Activated CD8-positive, alpha-beta memory T cell treated with anti-CD3 and anti-CD28 coated beads, Interleukin-2, amount 10 ng/mL, durations not matched to agents 7 days and 5 days (primary cell): ENCODE measurements around the gene AADAC. TPM values are rescaled to one million over a fixed set of nuclear protein-coding genes. Genes with fewer than 3 reads are reported as not detected.
A peak's percentile ranks its signal among the peaks of the same experiment; 100 is the strongest.

ENCODE experiments used
- ATAC-seq: fragments of 150-1000 bp; cut with Tn5 transposase; one replicate; pipeline ENCODE4 v1.10.0; 2021; ENCODE audit warnings: moderate library complexity
- CTCF ChIA-PET: fragments of 350-600 bp; sonication (Branson Sonifier 250); formaldehyde crosslinking; loops from one replicate; lab custom pipeline; 2021; ENCODE audit warnings: antibody characterized with exemption; lab: Charles Lee
- DNase-seq: peaks from one replicate; pipeline ENCODE4 v3.0.0-alpha.2; 2020
- H3K27ac Mint-ChIP-seq: one replicate; pipeline ENCODE4 v1.8.0; 2021; ENCODE audit warnings: mild to moderate bottlenecking, mixed read lengths
- H3K27me3 Mint-ChIP-seq: one replicate; pipeline ENCODE4 v1.8.0; 2021; ENCODE audit warnings: mixed read lengths
- H3K36me3 Mint-ChIP-seq: one replicate; pipeline ENCODE4 v1.8.0; 2021; ENCODE audit warnings: mild to moderate bottlenecking, mixed read lengths
- H3K4me1 Mint-ChIP-seq: one replicate; pipeline ENCODE4 v1.8.0; 2021; ENCODE audit warnings: mixed read lengths
- H3K4me3 Mint-ChIP-seq: one replicate; pipeline ENCODE4 v1.8.0; 2021; ENCODE audit warnings: mild to moderate bottlenecking, moderate library complexity, mixed read lengths
- H3K9me3 Mint-ChIP-seq: one replicate; pipeline ENCODE4 v1.8.0; 2022; ENCODE audit warnings: low read depth, mixed read lengths
- total RNA-seq, 2 experiments: library from RNA; stranded (reverse); gene quantifications; one replicate each; pipeline ENCODE4 v1.2.3, GENCODE V29; 2021

AADAC gene
- total RNA-seq, 2 experiments from 2014 or later = not detected

DNA sequence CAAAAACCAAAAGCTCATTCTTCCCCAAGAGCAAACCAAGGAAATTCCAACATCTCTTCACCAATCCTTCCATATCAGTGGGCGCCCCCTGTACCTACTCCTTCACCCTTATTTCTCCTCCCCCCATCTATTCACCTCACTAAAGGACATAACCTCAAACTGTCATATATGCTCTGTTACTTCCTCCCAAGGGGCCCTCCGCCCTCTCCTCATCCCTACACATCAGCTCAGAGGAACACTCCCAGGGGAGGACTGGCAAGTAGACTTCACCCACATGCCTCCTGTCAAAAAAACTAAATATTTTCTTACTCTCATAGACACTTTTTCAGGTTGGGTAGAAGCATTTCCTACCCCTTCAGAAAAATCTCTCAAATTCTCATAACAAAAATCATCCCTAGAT, 2.4 kb upstream of the AADAC start:
- CTCF ChIA-PET = no interaction called here
- Mint-ChIP-seq H3K9me3 (peaks cover 7% of the 10 kb centered on the region), H3K27me3 (peaks cover 13% of the 10 kb centered on the region), H3K4me1 (no peaks in the 10 kb centered on the region), H3K36me3 (no peaks in the 10 kb centered on the region), H3K27ac (no peak overlapping the region), H3K4me3 (no peak overlapping the region)
- ATAC-seq (no peak), DNase-seq (no peak)

DNA sequence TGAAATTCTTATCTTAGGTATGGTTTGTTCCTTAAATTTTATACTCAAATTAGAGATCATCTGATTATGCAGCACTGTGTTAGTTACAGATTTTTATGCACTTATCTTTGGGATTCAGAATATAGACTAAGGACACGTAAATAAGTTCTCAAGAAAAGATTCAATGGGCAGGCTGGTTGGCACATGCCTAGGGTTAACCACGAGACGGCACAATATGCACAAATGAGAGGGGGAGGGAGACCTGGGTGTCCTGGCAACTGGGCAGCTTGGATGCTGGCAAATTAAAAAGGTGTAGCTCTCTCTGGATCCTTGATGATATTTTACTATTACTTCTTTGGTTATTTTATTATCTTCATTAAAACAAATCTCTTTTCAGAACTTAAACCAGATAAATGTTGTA, 672 bp downstream of the AADAC start:
- ATAC-seq (no peak), DNase-seq (no peak)
- H3K27ac Mint-ChIP-seq = no peak overlapping the region
- H3K36me3 Mint-ChIP-seq = no peaks in the 10 kb centered on the region
- CTCF ChIA-PET = no interaction called here
- peaks cover 26% of the 10 kb centered on the region for H3K27me3 Mint-ChIP-seq
- no peaks in the 10 kb centered on the region for H3K4me1 Mint-ChIP-seq
- H3K4me3 Mint-ChIP-seq = no peak overlapping the region
- H3K9me3 Mint-ChIP-seq = no peaks in the 10 kb centered on the region

DNA sequence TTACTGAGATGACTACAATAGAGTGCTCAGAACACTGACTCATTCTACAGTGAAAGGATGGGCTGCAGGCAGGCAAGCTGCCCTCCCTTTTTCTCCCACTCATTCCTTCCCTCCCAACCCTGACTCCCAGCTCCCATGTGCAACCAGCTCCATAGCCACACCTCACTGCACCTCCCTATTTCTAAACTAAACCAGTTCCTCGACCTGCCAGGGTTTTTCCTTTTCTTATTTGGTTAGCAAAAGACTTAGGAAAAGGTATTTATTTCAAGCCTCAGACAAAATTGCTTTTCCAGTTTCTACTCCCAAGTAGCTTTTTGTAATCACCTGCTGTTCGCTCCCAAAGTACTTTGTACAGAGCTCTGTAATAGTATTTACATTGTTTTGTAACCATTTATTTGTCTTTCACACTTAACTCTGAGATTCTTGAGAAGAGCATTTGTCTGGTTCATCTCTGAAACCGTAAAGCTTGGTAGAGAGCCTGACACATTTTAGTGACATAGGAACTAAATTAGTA, 2.2 kb downstream of the AADAC start:
- DNase-seq = no peak
- CTCF ChIA-PET = no interaction called here

GRCh38 chr3:151817473-151817872, 3.6 kb downstream of the AADAC start:
- no peak for ATAC-seq
- DNase-seq = no peak
- Mint-ChIP-seq H3K27me3 (peaks cover 26% of the 10 kb centered on the region), H3K9me3 (no peaks in the 10 kb centered on the region), H3K27ac (no peak overlapping the region), H3K36me3 (no peaks in the 10 kb centered on the region), H3K4me3 (no peak overlapping the region), H3K4me1 (no peaks in the 10 kb centered on the region)
- CTCF ChIA-PET = no interaction called here

More for the DNA sequence above, 2.2 kb downstream of the AADAC start:
- no peaks in the 10 kb centered on the region for H3K4me1 Mint-ChIP-seq
- H3K36me3 Mint-ChIP-seq = no peaks in the 10 kb centered on the region
- ATAC-seq = no peak
- no peaks in the 10 kb centered on the region for H3K9me3 Mint-ChIP-seq
- H3K27ac Mint-ChIP-seq = no peak overlapping the region
- no peak overlapping the region for H3K4me3 Mint-ChIP-seq
- H3K27me3 Mint-ChIP-seq = peaks cover 26% of the 10 kb centered on the region

GRCh38 chr3:151818361-151818760, 4.4 kb downstream of the AADAC start:
- peaks cover 26% of the 10 kb centered on the region for H3K27me3 Mint-ChIP-seq
- H3K4me3 Mint-ChIP-seq = no peak overlapping the region
- H3K36me3 Mint-ChIP-seq = no peaks in the 10 kb centered on the region
- no peaks in the 10 kb centered on the region for H3K9me3 Mint-ChIP-seq
- DNase-seq = no peak
- no peak overlapping the region for H3K27ac Mint-ChIP-seq
- no peaks in the 10 kb centered on the region for H3K4me1 Mint-ChIP-seq
- CTCF ChIA-PET = no interaction called here
- no peak for ATAC-seq

- Mint-ChIP-seq H3K4me3 (no peak overlapping the region), H3K27me3 (peaks cover 26% of the 10 kb centered on the region), H3K27ac (no peak overlapping the region), H3K4me1 (no peaks in the 10 kb centered on the region), H3K36me3 (no peaks in the 10 kb centered on the region), H3K9me3 (no peaks in the 10 kb centered on the region)
- CTCF ChIA-PET = interaction anchor here (0.7 kb wide), 1 partner anchor 252 kb away, joined by 5 read pairs; no protein-coding TSS in a partner anchor
- no peak for DNase-seq
- no peak for ATAC-seq
Observed at GRCh38 chr3:151819910-151820309, 6.0 kb downstream of the AADAC start.

DNA sequence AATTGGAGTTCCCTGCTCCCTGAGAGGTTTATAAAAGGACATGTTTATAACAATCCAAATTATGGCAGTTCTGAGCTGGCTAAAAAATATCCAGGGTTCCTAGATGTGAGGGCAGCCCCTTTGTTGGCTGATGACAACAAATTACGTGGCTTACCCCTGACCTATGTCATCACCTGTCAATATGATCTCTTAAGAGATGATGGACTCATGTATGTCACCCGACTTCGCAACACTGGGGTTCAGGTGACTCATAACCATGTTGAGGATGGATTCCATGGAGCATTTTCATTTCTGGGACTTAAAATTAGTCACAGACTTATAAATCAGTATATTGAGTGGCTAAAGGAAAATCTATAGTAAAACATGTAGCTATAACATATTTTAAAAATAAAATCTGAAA, 13.9 kb downstream of the AADAC start:
- Mint-ChIP-seq H3K4me1 (no peaks in the 10 kb centered on the region), H3K36me3 (no peaks in the 10 kb centered on the region), H3K9me3 (no peaks in the 10 kb centered on the region), H3K27ac (no peak overlapping the region), H3K4me3 (no peak overlapping the region), H3K27me3 (peaks cover 38% of the 10 kb centered on the region)
- DNase-seq = no peak
- ATAC-seq = no peak
- CTCF ChIA-PET = interaction anchor here (1.4 kb wide), 1 partner anchor 10 kb away, joined by 5 read pairs; no protein-coding TSS in a partner anchor

- Mint-ChIP-seq H3K9me3 (no peaks in the 10 kb centered on the region), H3K27me3 (peaks cover 43% of the 10 kb centered on the region), H3K36me3 (no peaks in the 10 kb centered on the region), H3K4me1 (no peaks in the 10 kb centered on the region), H3K27ac (no peak overlapping the region), H3K4me3 (no peak overlapping the region)
- no peak for ATAC-seq
- CTCF ChIA-PET = interaction anchor here (0.8 to 2.5 kb wide), 3 partner anchors 83 to 489 kb away, joined by 3 to 11 read pairs (median 9); no protein-coding TSS in a partner anchor
- no peak for DNase-seq
Observed at GRCh38 chr3:151835751-151836525, 22.0 kb downstream of the AADAC start.

- CTCF ChIA-PET = interaction anchor here (0.8 to 2.5 kb wide), 3 partner anchors 82 to 609 kb away, joined by 3 to 11 read pairs (median 9); no protein-coding TSS in a partner anchor
- Mint-ChIP-seq H3K36me3 (no peaks in the 10 kb centered on the region), H3K27ac (no peak overlapping the region), H3K4me1 (no peaks in the 10 kb centered on the region), H3K9me3 (no peaks in the 10 kb centered on the region), H3K4me3 (no peak overlapping the region), H3K27me3 (peaks cover 39% of the 10 kb centered on the region)
- ATAC-seq (no peak), DNase-seq (no peak)
Observed at GRCh38 chr3:151837057-151837456, 23.1 kb downstream of the AADAC start.

DNA sequence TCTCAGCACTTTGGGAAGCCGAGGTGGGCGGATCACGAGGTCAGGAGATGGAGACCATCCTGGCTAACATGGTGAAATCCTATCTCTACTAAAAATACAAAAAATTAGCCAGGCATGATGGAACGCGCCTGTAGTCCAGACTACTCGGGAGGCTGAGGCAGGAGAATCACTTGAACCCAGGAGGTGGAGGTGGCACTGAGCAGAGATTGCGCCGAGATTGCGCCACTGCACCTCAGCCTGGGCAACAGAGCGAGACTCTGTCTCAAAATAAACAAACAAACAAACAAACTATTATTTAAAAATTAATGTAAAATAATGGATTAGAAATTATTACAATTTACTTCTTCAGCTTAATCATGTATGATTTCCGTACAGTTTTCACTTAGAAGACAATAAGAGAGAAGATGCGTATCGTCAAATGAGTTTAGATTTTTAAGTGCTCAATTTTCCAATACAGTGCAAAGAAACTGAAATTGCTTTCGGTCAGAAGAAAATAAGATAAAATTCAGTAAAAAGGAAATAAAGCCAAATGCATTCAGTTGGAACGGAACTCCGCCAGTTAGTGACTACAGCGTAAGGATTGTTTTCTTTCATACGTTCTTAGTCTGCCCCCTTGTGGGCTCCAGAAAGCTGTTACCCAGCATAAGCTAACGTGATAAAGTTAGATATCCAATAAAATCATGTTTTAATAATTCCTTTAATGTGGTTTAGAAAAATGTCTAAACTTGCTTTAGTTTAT, 24.8 kb downstream of the AADAC start:
- peak; percentile 47 for DNase-seq
- H3K4me1 Mint-ChIP-seq = no peaks in the 10 kb centered on the region
- H3K27ac Mint-ChIP-seq = no peak overlapping the region
- H3K4me3 Mint-ChIP-seq = no peak overlapping the region
- no peaks in the 10 kb centered on the region for H3K36me3 Mint-ChIP-seq
- no peaks in the 10 kb centered on the region for H3K9me3 Mint-ChIP-seq
- H3K27me3 Mint-ChIP-seq = peaks cover 33% of the 10 kb centered on the region
- CTCF ChIA-PET = interaction anchor here (0.7 to 1.8 kb wide), 11 partner anchors 11 to 698 kb away, joined by 3 to 11 read pairs (median 4); no protein-coding TSS in a partner anchor
- peak; percentile 69 for ATAC-seq

- Mint-ChIP-seq H3K4me1 (no peaks in the 10 kb centered on the region), H3K27ac (no peak overlapping the region), H3K9me3 (no peaks in the 10 kb centered on the region), H3K27me3 (peaks cover 27% of the 10 kb centered on the region), H3K36me3 (no peaks in the 10 kb centered on the region), H3K4me3 (no peak overlapping the region)
- CTCF ChIA-PET = interaction anchor here (0.7 to 1.8 kb wide), 10 partner anchors 32 to 697 kb away, joined by 3 to 11 read pairs (median 4); no protein-coding TSS in a partner anchor
- DNase-seq (no peak), ATAC-seq (no peak)
Observed at GRCh38 chr3:151839313-151839631, 25.4 kb downstream of the AADAC start.

GRCh38 chr3:151841801-151842200, 27.9 kb downstream of the AADAC start:
- Mint-ChIP-seq H3K4me1 (no peaks in the 10 kb centered on the region), H3K36me3 (no peaks in the 10 kb centered on the region), H3K27ac (no peak overlapping the region), H3K27me3 (peaks cover 25% of the 10 kb centered on the region), H3K9me3 (no peaks in the 10 kb centered on the region), H3K4me3 (no peak overlapping the region)
- CTCF ChIA-PET = no interaction called here
- DNase-seq = no peak
- no peak for ATAC-seq

GRCh38 chr3:151843275-151843674, 29.4 kb downstream of the AADAC start:
- ATAC-seq (no peak), DNase-seq (no peak)
- peaks cover 25% of the 10 kb centered on the region for H3K27me3 Mint-ChIP-seq
- H3K36me3 Mint-ChIP-seq = no peaks in the 10 kb centered on the region
- H3K4me3 Mint-ChIP-seq = no peak overlapping the region
- CTCF ChIA-PET = no interaction called here
- no peaks in the 10 kb centered on the region for H3K9me3 Mint-ChIP-seq
- no peaks in the 10 kb centered on the region for H3K4me1 Mint-ChIP-seq
- H3K27ac Mint-ChIP-seq = no peak overlapping the region
